K562 (cell line): ENCODE data around the gene ATP5F1A. TPM values are rescaled to one million over a fixed set of nuclear protein-coding genes. Genes with fewer than 3 reads are reported as not detected.
A peak's percentile ranks its signal among the peaks of the same experiment; 100 is the strongest.

ENCODE experiments used
- AFF4 ChIP-seq: sonication (generic); formaldehyde crosslinking; IDR thresholded peaks from 2 replicates; pipeline ENCODE4 v1.8.0; 2023; ENCODE audit warnings: mild to moderate bottlenecking, missing genetic modification reagents
- ARID3B ChIP-seq: fragments of 250-450 bp; sonication (Bioruptor Pico); IDR thresholded peaks from 2 replicates; pipeline ENCODE4 v1.4.0; 2020; ENCODE audit warnings: borderline replicate concordance
- CBFA2T2 ChIP-seq: fragments of 450-650 bp; conservative IDR thresholded peaks from 2 replicates; pipeline ENCODE4 v1.6.1; 2017; ENCODE audit warnings: mild to moderate bottlenecking
- CBX8 ChIP-seq: fragments of 200-600 bp; sonication (generic); IDR thresholded peaks from 2 replicates; pipeline ENCODE4 v1.6.1; 2012; ENCODE audit warnings: borderline replicate concordance, mixed run types, low read depth, mild to moderate bottlenecking, moderate library complexity, mixed read lengths, low read length, control low read depth, inconsistent platforms; ENCODE audit not compliant: poor library complexity, severe bottlenecking; ENCODE audit errors: extremely low read depth
- DDX20 ChIP-seq: fragments of 450-650 bp; IDR thresholded peaks from 2 replicates; pipeline ENCODE4 v1.6.1; 2016; ENCODE audit warnings: missing genetic modification characterization, low read depth, mild to moderate bottlenecking, missing compliant biosample characterization, moderate library complexity
- DMBX1 ChIP-seq: fragments of 250-450 bp; sonication (Bioruptor Pico); IDR thresholded peaks from 2 replicates; pipeline ENCODE4 v1.8.0; 2022; ENCODE audit warnings: inconsistent platforms, mild to moderate bottlenecking, moderate library complexity, borderline replicate concordance
- EWSR1 ChIP-seq: fragments of 450-650 bp; IDR thresholded peaks from 2 replicates; pipeline ENCODE4 v1.6.1; 2018; ENCODE audit warnings: borderline replicate concordance, mild to moderate bottlenecking, low read depth, moderate library complexity; ENCODE audit not compliant: partially characterized antibody
- FOSL1 ChIP-seq: fragments of 200-800 bp; sonication (Bioruptor generic); conservative IDR thresholded peaks from 2 replicates; pipeline ENCODE4 v1.6.1; 2016; ENCODE audit warnings: missing genetic modification characterization, missing compliant biosample characterization
- GATAD2A ChIP-seq: fragments of 450-650 bp; IDR thresholded peaks from 2 replicates; pipeline ENCODE4 v1.6.1; 2017
- JUND ChIP-seq, 2 experiments: IDR thresholded peaks; 2 replicates in 1 of 2; 3 replicates in 1 of 2; pipeline ENCODE4 v1.6.1; 2011; ENCODE audit warnings: borderline replicate concordance in 2 of 2, low read depth in 2 of 2, low read length in 2 of 2, improper control_type of control experiment in 1 of 2, missing biosample characterization in 1 of 2, missing genetic modification characterization in 1 of 2, missing genetic modification reagents in 1 of 2
- MAFF ChIP-seq: IDR thresholded peaks from 2 replicates; pipeline ENCODE4 v1.6.1; 2012; ENCODE audit warnings: low read length, improper control_type of control experiment
- MBD2 ChIP-seq: sonication (generic); IDR thresholded peaks from 2 replicates; pipeline ENCODE4 v1.6.1; 2016; ENCODE audit warnings: low read depth, borderline replicate concordance
- MCM2 ChIP-seq: fragments of 450-650 bp; IDR thresholded peaks from 2 replicates; pipeline ENCODE4 v1.6.1; 2017; ENCODE audit warnings: low read depth, mild to moderate bottlenecking
- SNIP1 ChIP-seq: fragments of 450-650 bp; IDR thresholded peaks from 2 replicates; pipeline ENCODE4 v1.7.1; 2017; ENCODE audit warnings: low read depth, mild to moderate bottlenecking
- TRIM24 ChIP-seq, 2 experiments: fragments of 450-650 bp; IDR thresholded peaks; 2 replicates each; pipeline ENCODE4 v1.6.1; 2016
- ZKSCAN8 ChIP-seq: fragments of 200-800 bp; sonication (Bioruptor generic); IDR thresholded peaks from 2 replicates; pipeline ENCODE4 v1.6.1; 2016; ENCODE audit warnings: missing genetic modification characterization, missing compliant biosample characterization
- ZNF384 ChIP-seq: IDR thresholded peaks from 2 replicates; pipeline ENCODE4 v1.6.1; 2012; ENCODE audit warnings: low read depth, low read length, improper control_type of control experiment
- ZNF398 ChIP-seq: fragments of 250-450 bp; sonication (Bioruptor Pico); IDR thresholded peaks from 2 replicates; pipeline ENCODE4 v1.8.0; 2021; ENCODE audit warnings: moderate library complexity, mild to moderate bottlenecking, inconsistent platforms
- ZNF551 ChIP-seq: fragments of 250-450 bp; sonication (Bioruptor Pico); IDR thresholded peaks from 2 replicates; pipeline ENCODE4 v1.5.0; 2021; ENCODE audit warnings: mild to moderate bottlenecking, moderate library complexity
- polyA plus RNA-seq, 8 experiments: library from polyadenylated mRNA; depleted of rRNA in 4 of 8; stranded (reverse) in 5 of 8; unstranded in 3 of 8; fragments of >200 nt; fragmentation: Nextera tagmentation in 2 of 8; fragmentation: Illumina TruSeq in 1 of 8; extraction: Ambion mirVana in 2 of 8; extraction: Trizol in 1 of 8; gene quantifications; 2 replicates each; pipeline versions ENCODE4 v1.2.1 to v1.2.3, GENCODE V29; 2011 to 2014; ENCODE audit warnings: inconsistent platforms in 1 of 8, missing spikeins in 1 of 8
- total RNA-seq, 7 experiments: library from RNA; depleted of rRNA in 6 of 7; stranded (reverse); fragments of >200 nt in 6 of 7; fragmentation: Illumina TruSeq in 2 of 7; extraction: Trizol in 2 of 7; gene quantifications; 2 replicates each; pipeline versions ENCODE4 v1.2.1 to v1.2.3, GENCODE V29; 2011 to 2021; ENCODE audit warnings: low replicate concordance in 1 of 7
- TF ChIP-seq, protein P1 (sequence below): IDR thresholded peaks from 2 replicates; pipeline ENCODE4 v1.6.1; 2016; ENCODE audit warnings: missing genetic modification characterization, missing compliant biosample characterization

The ATP5F1A gene
- total and polyA plus RNA-seq, 9 of the 15 experiments (the other 6 are each of a cell fraction or from before 2014, with no cell fraction given) = 377 to 762 (median 490) TPM

DNA sequence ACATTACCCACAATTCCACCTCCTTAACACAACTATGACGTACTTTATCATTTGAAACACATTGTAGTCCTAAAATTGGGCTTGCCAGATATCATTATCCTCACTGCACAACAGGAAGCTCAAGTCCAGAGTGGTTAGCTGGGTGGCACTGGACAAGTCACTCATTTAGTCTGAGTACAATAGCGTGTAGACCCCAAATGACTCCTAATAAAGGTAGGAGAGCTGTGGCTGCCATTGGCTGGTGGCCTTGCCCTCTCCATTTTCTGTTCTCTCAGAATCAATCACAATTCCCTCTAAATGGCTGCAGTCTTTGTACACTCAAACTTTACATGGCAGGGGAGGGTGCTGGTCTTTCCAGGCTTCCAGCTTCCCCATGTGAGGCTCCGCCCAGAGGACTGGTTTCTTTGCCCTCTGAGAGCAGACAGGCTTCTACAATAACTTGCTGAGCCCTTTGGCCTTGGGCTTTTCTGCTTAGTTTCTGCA is 37.7 kb downstream of the ATP5F1A start (continued):
- 0 out of 2 replicates have a peak, but pooled peaks have one; percentile 38 for TF ChIP-seq GATAD2A
- no peak for TF ChIP-seq MAFF
- TF ChIP-seq CBFA2T2 = peak; percentile 90
- no peak for TF ChIP-seq MCM2
- TF ChIP-seq ZNF384 = no peak
- no peak for TF ChIP-seq ARID3B (CRISPR knock-in tag)
- no peak for TF ChIP-seq CBX8
- TF ChIP-seq JUND (IDR thresholded peaks at IDR 0.05; ENCODE audit: borderline replicate concordance, low read depth, low read length) = no peak
- no peak for TF ChIP-seq JUND (tag; IDR thresholded peaks at IDR 0.05; ENCODE audit: borderline replicate concordance, low read depth, low read length)
- peak; percentile 73 to 84 for TF ChIP-seq TRIM24 (IDR thresholded peaks at IDR 0.05)
- no peak for TF ChIP-seq ZKSCAN8 (CRISPR knock-in tag)
- no peak for TF ChIP-seq AFF4 (CRISPR knock-in tag)
- no peak for TF ChIP-seq DDX20 (tag)
- no peak for TF ChIP-seq FOSL1
- no peak for TF ChIP-seq ZNF398 (CRISPR knock-in tag)
- TF ChIP-seq EWSR1 = no peak
- 0 out of 2 replicates have a peak, but pooled peaks have one; percentile 30 for TF ChIP-seq MBD2
- no peak for TF ChIP-seq DMBX1 (CRISPR knock-in tag)
- TF ChIP-seq, protein P1, sequence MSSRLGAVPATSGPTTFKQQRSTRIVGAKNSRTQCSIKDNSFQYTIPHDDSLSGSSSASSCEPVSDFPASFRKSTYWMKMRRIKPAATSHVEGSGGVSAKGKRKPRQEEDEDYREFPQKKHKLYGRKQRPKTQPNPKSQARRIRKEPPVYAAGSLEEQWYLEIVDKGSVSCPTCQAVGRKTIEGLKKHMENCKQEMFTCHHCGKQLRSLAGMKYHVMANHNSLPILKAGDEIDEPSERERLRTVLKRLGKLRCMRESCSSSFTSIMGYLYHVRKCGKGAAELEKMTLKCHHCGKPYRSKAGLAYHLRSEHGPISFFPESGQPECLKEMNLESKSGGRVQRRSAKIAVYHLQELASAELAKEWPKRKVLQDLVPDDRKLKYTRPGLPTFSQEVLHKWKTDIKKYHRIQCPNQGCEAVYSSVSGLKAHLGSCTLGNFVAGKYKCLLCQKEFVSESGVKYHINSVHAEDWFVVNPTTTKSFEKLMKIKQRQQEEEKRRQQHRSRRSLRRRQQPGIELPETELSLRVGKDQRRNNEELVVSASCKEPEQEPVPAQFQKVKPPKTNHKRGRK = no peak
- no peak for TF ChIP-seq ZNF551 (CRISPR knock-in tag)
- no peak for TF ChIP-seq SNIP1
